ENCODE results near the gene CHST15.

The CHST15 gene

GRCh38 chr10:124005091-124005490, 88.3 kb downstream of the CHST15 start:
- Histone ChIP-seq H3K9me3 (ENCODE audit: control insufficient read depth, insufficient read depth, low read length) (no peaks in the 10 kb centered on the region), H3K36me3 (ENCODE audit: control insufficient read depth, low read length) (peaks cover 28% of the 10 kb centered on the region), H3K4me1 (ENCODE audit: control insufficient read depth, low read length) (no peaks in the 10 kb centered on the region), H3F3A (ENCODE audit: control insufficient read depth, insufficient read depth) (no peaks in the 10 kb centered on the region), H3K79me2 (ENCODE audit: control insufficient read depth, low read length) (no peaks in the 10 kb centered on the region), H3K27ac (ENCODE audit: low read depth, low read length) (no peak overlapping the region), H3K27me3 (ENCODE audit: control insufficient read depth, low read length) (no peaks in the 10 kb centered on the region), H4K20me1 (ENCODE audit: control insufficient read depth, insufficient read depth, low read depth, low read length) (no peaks in the 10 kb centered on the region), H3K4me3 (ENCODE audit: low read length) (no peak overlapping the region), H3K4me2 (ENCODE audit: low read length) (no peak overlapping the region), H3K9me2 (replicated peaks; ENCODE audit: control insufficient read depth, low read length) (no peaks in the 10 kb centered on the region)
- TF ChIP-seq CTCF (IDR thresholded peaks at IDR 0.05; ENCODE audit: low read depth, low read length, poor library complexity, severe bottlenecking) (no peak), EZH2phosphoT487 (IDR thresholded peaks at IDR 0.05; ENCODE audit: borderline replicate concordance, low read length) (no peak)

GRCh38 chr10:124004663-124005004, 88.8 kb downstream of the CHST15 start:
- H3K36me3 ChIP-seq (ENCODE audit: control insufficient read depth, low read length): peaks cover 24% of the 10 kb centered on the region
- H3K4me1 ChIP-seq (ENCODE audit: control insufficient read depth, low read length): no peaks in the 10 kb centered on the region
- no peaks in the 10 kb centered on the region for H3K9me2 ChIP-seq (replicated peaks; ENCODE audit: control insufficient read depth, low read length)
- TF ChIP-seq CTCF (IDR thresholded peaks at IDR 0.05; ENCODE audit: low read depth, low read length, poor library complexity, severe bottlenecking) (no peak), EZH2phosphoT487 (IDR thresholded peaks at IDR 0.05; ENCODE audit: borderline replicate concordance, low read length) (no peak)
- H3K79me2 ChIP-seq (ENCODE audit: control insufficient read depth, low read length): no peaks in the 10 kb centered on the region
- no peaks in the 10 kb centered on the region for H3K9me3 ChIP-seq (ENCODE audit: control insufficient read depth, insufficient read depth, low read length)
- no peaks in the 10 kb centered on the region for H4K20me1 ChIP-seq (ENCODE audit: control insufficient read depth, insufficient read depth, low read depth, low read length)
- no peaks in the 10 kb centered on the region for H3F3A ChIP-seq (ENCODE audit: control insufficient read depth, insufficient read depth)
- no peak overlapping the region for H3K4me2 ChIP-seq (ENCODE audit: low read length)
- H3K27ac ChIP-seq (ENCODE audit: low read depth, low read length): no peak overlapping the region
- H3K4me3 ChIP-seq (ENCODE audit: low read length): no peak overlapping the region
- no peaks in the 10 kb centered on the region for H3K27me3 ChIP-seq (ENCODE audit: control insufficient read depth, low read length)

- no peaks in the 10 kb centered on the region for H4K20me1 ChIP-seq (ENCODE audit: control insufficient read depth, insufficient read depth, low read depth, low read length)
- no peaks in the 10 kb centered on the region for H3K27me3 ChIP-seq (ENCODE audit: control insufficient read depth, low read length)
- H3K4me3 ChIP-seq (ENCODE audit: low read length): no peak overlapping the region
- no peaks in the 10 kb centered on the region for H3K9me3 ChIP-seq (ENCODE audit: control insufficient read depth, insufficient read depth, low read length)
- no peaks in the 10 kb centered on the region for H3K79me2 ChIP-seq (ENCODE audit: control insufficient read depth, low read length)
- no peak overlapping the region for H3K4me2 ChIP-seq (ENCODE audit: low read length)
- no peaks in the 10 kb centered on the region for H3K4me1 ChIP-seq (ENCODE audit: control insufficient read depth, low read length)
- TF ChIP-seq EZH2phosphoT487 (IDR thresholded peaks at IDR 0.05; ENCODE audit: borderline replicate concordance, low read length) (no peak), CTCF (IDR thresholded peaks at IDR 0.05; ENCODE audit: low read depth, low read length, poor library complexity, severe bottlenecking) (no peak)
- H3K36me3 ChIP-seq (ENCODE audit: control insufficient read depth, low read length): peaks cover 18% of the 10 kb centered on the region
- no peaks in the 10 kb centered on the region for H3K9me2 ChIP-seq (replicated peaks; ENCODE audit: control insufficient read depth, low read length)
- no peak overlapping the region for H3K27ac ChIP-seq (ENCODE audit: low read depth, low read length)
- no peaks in the 10 kb centered on the region for H3F3A ChIP-seq (ENCODE audit: control insufficient read depth, insufficient read depth)
These were observed 89.3 kb downstream of the CHST15 start for GRCh38 chr10:124003871-124004662.
